A549 (cell line): ENCODE results near the gene CDS1. TPM values are rescaled to one million over a fixed set of nuclear protein-coding genes. Genes with fewer than 3 reads are reported as not detected.

Source experiments
- ATAC-seq, 2 experiments: fragments of 200-7000 bp in 1 of 2; fragments of >200 bp in 1 of 2; cut with Nextera tagmentation in 1 of 2; cut with Tn5 transposase in 1 of 2; 3 replicates each; pipeline versions ENCODE4 v1.8.0 to v1.9.1; 2018 to 2020; ENCODE audit warnings: mild to moderate bottlenecking in 1 of 2, moderate library complexity in 1 of 2
- CTCF ChIA-PET: fragments of 300-600 bp; sonication (Branson Sonifier 250); formaldehyde crosslinking; extraction: SDS; loops from one replicate; lab custom pipeline; 2021; ENCODE audit warnings: antibody characterized with exemption, inconsistent platforms; lab: Yijun Ruan, JAX
- POLR2A ChIA-PET: fragments of 350-600 bp; formaldehyde crosslinking; extraction: SDS; loops from one replicate; lab custom pipeline; 2021; ENCODE audit warnings: antibody characterized with exemption, inconsistent platforms; lab: Yijun Ruan, JAX
- DNase-seq, 2 experiments: peaks; one replicate each; pipeline versions ENCODE4 v3.0.0 to v3.0.0-alpha.2; 2011 to 2016; ENCODE audit warnings: low read depth in 1 of 2, low spot score in 1 of 2
- FAIRE-seq: peaks from 2 replicates; lab custom pipeline; 2011; peaks lifted over from hg19 to GRCh38; lab: Jason Lieb, UNC
- H3K27ac ChIP-seq, 2 experiments: fragments of >200 bp; sonication (Bioruptor Twin); formaldehyde crosslinking; 3 replicates each; pipeline ENCODE4 v1.5.1; 2016 to 2017
- H3K4me1 ChIP-seq: fragments of >200 bp; sonication (Bioruptor Twin); formaldehyde crosslinking; 3 replicates; pipeline ENCODE4 v1.6.1; 2016
- H3K4me2 ChIP-seq: fragments of >200 bp; sonication (Bioruptor Twin); formaldehyde crosslinking; 3 replicates; pipeline ENCODE4 v1.6.1; 2016
- H3K4me3 ChIP-seq: fragments of >200 bp; sonication (Bioruptor Twin); formaldehyde crosslinking; 3 replicates; pipeline ENCODE4 v1.5.1; 2016
- H3K9me3 ChIP-seq: fragments of >200 bp; sonication (Bioruptor Twin); formaldehyde crosslinking; 3 replicates; pipeline ENCODE4 v1.6.1; 2016
- BHLHE40 ChIP-seq: IDR thresholded peaks from 2 replicates; pipeline ENCODE4 v1.6.1; 2012; ENCODE audit warnings: low read depth, low read length, inconsistent platforms
- CBX8 ChIP-seq: fragments of 200-600 bp; sonication (generic); IDR thresholded peaks from 2 replicates; pipeline ENCODE4 v1.6.1; 2016
- CEBPB ChIP-seq, 2 experiments: fragments of >200 bp in 1 of 2; sonication (Bioruptor Twin) in 1 of 2; formaldehyde crosslinking in 1 of 2; IDR thresholded peaks; 2 replicates each; pipeline ENCODE4 v1.6.1; 2012 to 2016
- CHD2 ChIP-seq: fragments of 150-350 bp; IDR thresholded peaks from 2 replicates; pipeline ENCODE4 v1.6.1; 2014; ENCODE audit warnings: low read length; ENCODE audit not compliant: partially characterized antibody
- EHMT2 ChIP-seq: fragments of 200-600 bp; sonication (generic); IDR thresholded peaks from 2 replicates; pipeline ENCODE4 v1.6.1; 2016; ENCODE audit warnings: antibody characterized with exemption, low read depth, mild to moderate bottlenecking, moderate library complexity
- EP300 ChIP-seq, 2 experiments: fragments of >200 bp; sonication (Bioruptor Twin); formaldehyde crosslinking; IDR thresholded peaks; 2 replicates in 1 of 2; 3 replicates in 1 of 2; pipeline ENCODE4 v1.6.1; 2016 to 2017
- FOSB ChIP-seq: fragments of 250-450 bp; sonication (Bioruptor Pico); IDR thresholded peaks from 2 replicates; pipeline ENCODE4 v1.5.0; 2020; ENCODE audit warnings: mild to moderate bottlenecking, moderate library complexity
- GATA3 ChIP-seq: IDR thresholded peaks from 2 replicates; pipeline ENCODE4 v1.6.1; 2012; ENCODE audit warnings: borderline replicate concordance
- HEYL ChIP-seq: fragments of 250-450 bp; sonication (Bioruptor Pico); IDR thresholded peaks from 2 replicates; pipeline ENCODE4 v1.8.0; 2021; ENCODE audit warnings: mild to moderate bottlenecking, moderate library complexity
- HOXA7 ChIP-seq: fragments of 250-450 bp; sonication (Bioruptor Pico); IDR thresholded peaks from 2 replicates; pipeline ENCODE4 v1.5.0; 2020; ENCODE audit warnings: mild to moderate bottlenecking, moderate library complexity
- HOXB13 ChIP-seq: fragments of 250-450 bp; sonication (Bioruptor Pico); IDR thresholded peaks from 2 replicates; pipeline ENCODE4 v1.5.0; 2020; ENCODE audit warnings: low read depth, mild to moderate bottlenecking, moderate library complexity
- HOXB5 ChIP-seq: fragments of 250-450 bp; sonication (Bioruptor Pico); IDR thresholded peaks from 2 replicates; pipeline ENCODE4 v1.5.0; 2020; ENCODE audit warnings: mild to moderate bottlenecking, moderate library complexity
- JUN ChIP-seq, 2 experiments: fragments of >200 bp; sonication (Bioruptor Twin); formaldehyde crosslinking; IDR thresholded peaks; 2 replicates in 1 of 2; 3 replicates in 1 of 2; pipeline ENCODE4 v1.6.1; 2016 to 2017
- JUNB ChIP-seq: fragments of >200 bp; sonication (Bioruptor Twin); formaldehyde crosslinking; IDR thresholded peaks from 2 replicates; pipeline ENCODE4 v1.6.1; 2016
- KDM1A ChIP-seq: fragments of 200-600 bp; sonication (generic); IDR thresholded peaks from 2 replicates; pipeline ENCODE4 v1.6.1; 2016; ENCODE audit warnings: low read depth, mild to moderate bottlenecking
- MYC ChIP-seq: IDR thresholded peaks from 2 replicates; pipeline ENCODE4 v1.6.1; 2012; ENCODE audit warnings: mild to moderate bottlenecking, inconsistent platforms, low read length, improper control_type of control experiment, borderline replicate concordance
- NFE2L2 ChIP-seq: fragments of 150-350 bp; conservative IDR thresholded peaks from 2 replicates; pipeline ENCODE4 v1.6.1; 2014; ENCODE audit warnings: low read length
- NPAS2 ChIP-seq: fragments of 250-450 bp; sonication (Bioruptor Pico); IDR thresholded peaks from 2 replicates; pipeline ENCODE4 v1.8.0; 2022; ENCODE audit warnings: mild to moderate bottlenecking, moderate library complexity, borderline replicate concordance
- NR3C1 ChIP-seq: fragments of >200 bp; sonication (Bioruptor Twin); formaldehyde crosslinking; IDR thresholded peaks from 3 replicates; pipeline ENCODE4 v1.6.1; 2017
- PHF8 ChIP-seq: fragments of 200-600 bp; sonication (generic); IDR thresholded peaks from 2 replicates; pipeline ENCODE4 v1.6.1; 2016; ENCODE audit warnings: low read depth, mild to moderate bottlenecking, antibody characterized with exemption, moderate library complexity, borderline replicate concordance
- POLR2A ChIP-seq: IDR thresholded peaks from 2 replicates; pipeline ENCODE4 v1.6.1; 2012; ENCODE audit warnings: mild to moderate bottlenecking, low read length
- RNF2 ChIP-seq: fragments of 200-600 bp; sonication (generic); IDR thresholded peaks from 2 replicates; pipeline ENCODE4 v1.6.1; 2016; ENCODE audit warnings: low read depth, mild to moderate bottlenecking, antibody characterized with exemption, moderate library complexity, borderline replicate concordance
- TP53 ChIP-seq: fragments of 250-450 bp; sonication (Bioruptor Pico); IDR thresholded peaks from 2 replicates; pipeline ENCODE4 v1.5.0; 2021; ENCODE audit warnings: mild to moderate bottlenecking, moderate library complexity
- ZFP36 ChIP-seq: fragments of 450-650 bp; IDR thresholded peaks from 2 replicates; pipeline ENCODE4 v1.6.1; 2014; ENCODE audit warnings: borderline replicate concordance; ENCODE audit not compliant: partially characterized antibody
- ZNF302 ChIP-seq: fragments of 250-450 bp; sonication (Bioruptor Pico); IDR thresholded peaks from 2 replicates; pipeline ENCODE4 v1.9.0; 2021; ENCODE audit warnings: inconsistent platforms, mild to moderate bottlenecking, moderate library complexity
- WGBS: methylation state at CpG from one replicate; pipeline ENCODE4 v1.1.6; 2017; ENCODE audit errors: missing lambda C conversion rate; 5-methylcytosine and 5-hydroxymethylcytosine counted together
- polyA plus RNA-seq, 4 experiments: library from polyadenylated mRNA; depleted of rRNA in 3 of 4; stranded (reverse); fragments of >200 nt; fragmentation: RNase III in 1 of 4; extraction: RNeasy Plus Mini Kit Qiagen cat#74134 plus additional on column Dnase treatment in 1 of 4; gene quantifications; 2 replicates in 3 of 4; 3 replicates in 1 of 4; pipeline ENCODE4 v1.2.3, GENCODE V29; 2011 to 2017
- TF ChIP-seq, protein P1 (sequence below): IDR thresholded peaks from 2 replicates; pipeline ENCODE4 v1.6.1; 2012
- TF ChIP-seq, protein P2 (sequence below): fragments of 200-600 bp; sonication (generic); IDR thresholded peaks from 2 replicates; pipeline ENCODE4 v1.6.1; 2016; ENCODE audit warnings: antibody characterized with exemption, mild to moderate bottlenecking, moderate library complexity

Gene CDS1
- polyA plus RNA-seq, 2 of the 4 experiments (the other 2 are of a cell fraction) = 0.46 to 1.4 TPM

DNA sequence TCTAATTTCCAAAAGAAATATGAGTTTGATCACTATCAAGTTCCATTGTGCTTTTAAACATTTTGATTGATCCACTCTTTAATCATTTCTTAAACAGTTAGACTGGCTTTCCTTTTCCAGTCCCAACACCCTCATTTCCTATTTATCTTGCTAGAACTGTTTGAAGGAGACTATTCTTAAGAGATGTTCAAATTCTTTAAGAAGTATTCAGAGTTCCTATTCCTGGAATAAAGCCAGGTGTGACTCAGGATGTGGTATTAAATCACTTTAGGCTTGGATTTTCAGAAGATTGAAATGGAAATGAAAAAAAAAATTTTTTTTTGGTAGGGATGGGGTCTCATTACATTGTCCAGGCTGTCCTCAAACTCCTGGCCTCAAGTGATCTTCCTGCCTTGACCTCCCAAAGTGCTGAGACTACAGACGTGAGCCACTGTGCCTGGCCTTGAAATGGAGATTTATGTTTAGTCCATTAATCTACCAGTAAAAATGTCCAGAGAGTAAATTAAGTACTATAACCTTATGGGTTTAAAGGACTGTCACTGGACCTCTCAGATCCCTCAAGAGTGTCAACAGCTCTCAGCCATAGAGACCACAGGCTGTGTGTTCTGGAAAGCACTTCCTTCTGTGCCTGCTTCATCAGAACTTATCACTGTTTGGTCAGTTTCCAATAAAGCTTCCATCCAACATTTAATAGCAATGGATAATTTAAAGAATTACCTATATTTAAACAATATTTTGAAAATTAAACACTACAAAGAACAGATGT is 90.7 kb downstream of the CDS1 start:
- FAIRE-seq (no peak), ATAC-seq (no peak), DNase-seq (peak in 1 of 2 experiments; percentile 16)
- POLR2A ChIA-PET = no interaction called here
- WGBS = 63% methylated on average over 1 of the region's 1 CpG
- CTCF ChIA-PET = no interaction called here
- Histone ChIP-seq H3K9me3 (no peaks in the 10 kb centered on the region), H3K4me3 (no peak overlapping the region), H3K4me2 (peak overlapping the region; percentile 46), H3K27ac (peak overlapping the region in 1 of 2 experiments; percentile 14; a peak in 1 of 6 replicates), H3K4me1 (peaks cover 13% of the 10 kb centered on the region)
- TF ChIP-seq BHLHE40 = no peak
- no peak for TF ChIP-seq HOXA7 (CRISPR knock-in tag)
- no peak for TF ChIP-seq EP300 (IDR thresholded peaks at IDR 0.05)
- TF ChIP-seq EHMT2 = no peak
- TF ChIP-seq, protein P1, sequence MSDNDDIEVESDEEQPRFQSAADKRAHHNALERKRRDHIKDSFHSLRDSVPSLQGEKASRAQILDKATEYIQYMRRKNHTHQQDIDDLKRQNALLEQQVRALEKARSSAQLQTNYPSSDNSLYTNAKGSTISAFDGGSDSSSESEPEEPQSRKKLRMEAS = no peak
- no peak for TF ChIP-seq RNF2
- no peak for TF ChIP-seq JUN (IDR thresholded peaks at IDR 0.05)
- no peak for TF ChIP-seq CHD2
- TF ChIP-seq CEBPB (IDR thresholded peaks at IDR 0.05) = no peak
- TF ChIP-seq HOXB13 (CRISPR knock-in tag) = no peak
- no peak for TF ChIP-seq GATA3
- no peak for TF ChIP-seq ZNF302 (CRISPR knock-in tag)
- TF ChIP-seq, protein P2, sequence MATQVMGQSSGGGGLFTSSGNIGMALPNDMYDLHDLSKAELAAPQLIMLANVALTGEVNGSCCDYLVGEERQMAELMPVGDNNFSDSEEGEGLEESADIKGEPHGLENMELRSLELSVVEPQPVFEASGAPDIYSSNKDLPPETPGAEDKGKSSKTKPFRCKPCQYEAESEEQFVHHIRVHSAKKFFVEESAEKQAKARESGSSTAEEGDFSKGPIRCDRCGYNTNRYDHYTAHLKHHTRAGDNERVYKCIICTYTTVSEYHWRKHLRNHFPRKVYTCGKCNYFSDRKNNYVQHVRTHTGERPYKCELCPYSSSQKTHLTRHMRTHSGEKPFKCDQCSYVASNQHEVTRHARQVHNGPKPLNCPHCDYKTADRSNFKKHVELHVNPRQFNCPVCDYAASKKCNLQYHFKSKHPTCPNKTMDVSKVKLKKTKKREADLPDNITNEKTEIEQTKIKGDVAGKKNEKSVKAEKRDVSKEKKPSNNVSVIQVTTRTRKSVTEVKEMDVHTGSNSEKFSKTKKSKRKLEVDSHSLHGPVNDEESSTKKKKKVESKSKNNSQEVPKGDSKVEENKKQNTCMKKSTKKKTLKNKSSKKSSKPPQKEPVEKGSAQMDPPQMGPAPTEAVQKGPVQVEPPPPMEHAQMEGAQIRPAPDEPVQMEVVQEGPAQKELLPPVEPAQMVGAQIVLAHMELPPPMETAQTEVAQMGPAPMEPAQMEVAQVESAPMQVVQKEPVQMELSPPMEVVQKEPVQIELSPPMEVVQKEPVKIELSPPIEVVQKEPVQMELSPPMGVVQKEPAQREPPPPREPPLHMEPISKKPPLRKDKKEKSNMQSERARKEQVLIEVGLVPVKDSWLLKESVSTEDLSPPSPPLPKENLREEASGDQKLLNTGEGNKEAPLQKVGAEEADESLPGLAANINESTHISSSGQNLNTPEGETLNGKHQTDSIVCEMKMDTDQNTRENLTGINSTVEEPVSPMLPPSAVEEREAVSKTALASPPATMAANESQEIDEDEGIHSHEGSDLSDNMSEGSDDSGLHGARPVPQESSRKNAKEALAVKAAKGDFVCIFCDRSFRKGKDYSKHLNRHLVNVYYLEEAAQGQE = no peak
- no peak for TF ChIP-seq HOXB5 (CRISPR knock-in tag)
- TF ChIP-seq FOSB (CRISPR knock-in tag) = no peak
- no peak for TF ChIP-seq NPAS2
- no peak for TF ChIP-seq NR3C1
- TF ChIP-seq PHF8 = no peak
- no peak for TF ChIP-seq POLR2A

GRCh38 chr4:84677093-84677492 is 94.2 kb downstream of the CDS1 start:
- Histone ChIP-seq H3K4me3 (no peak overlapping the region), H3K4me2 (no peak overlapping the region), H3K9me3 (no peaks in the 10 kb centered on the region), H3K27ac (no peak overlapping the region), H3K4me1 (peaks cover 17% of the 10 kb centered on the region)
- TF ChIP-seq, protein P2 = no peak
- TF ChIP-seq MYC = no peak
- TF ChIP-seq JUNB = no peak
- no peak for TF ChIP-seq CBX8
- TF ChIP-seq BHLHE40 = no peak
- no peak for TF ChIP-seq ZNF302 (CRISPR knock-in tag)
- TF ChIP-seq TP53 (CRISPR knock-in tag) = no peak
- no peak for TF ChIP-seq EHMT2
- no peak for TF ChIP-seq KDM1A
- no peak for TF ChIP-seq NFE2L2
- TF ChIP-seq HEYL (CRISPR knock-in tag) = no peak
- no peak for TF ChIP-seq ZFP36
- no peak for FAIRE-seq
- ChIA-PET CTCF (no interaction called here), POLR2A (no interaction called here)
- ATAC-seq = no peak
- no peak for DNase-seq
- WGBS = 91% methylated on average over 4 of the region's 9 CpGs
